ENCODE results near the gene SPO11.

DNA sequence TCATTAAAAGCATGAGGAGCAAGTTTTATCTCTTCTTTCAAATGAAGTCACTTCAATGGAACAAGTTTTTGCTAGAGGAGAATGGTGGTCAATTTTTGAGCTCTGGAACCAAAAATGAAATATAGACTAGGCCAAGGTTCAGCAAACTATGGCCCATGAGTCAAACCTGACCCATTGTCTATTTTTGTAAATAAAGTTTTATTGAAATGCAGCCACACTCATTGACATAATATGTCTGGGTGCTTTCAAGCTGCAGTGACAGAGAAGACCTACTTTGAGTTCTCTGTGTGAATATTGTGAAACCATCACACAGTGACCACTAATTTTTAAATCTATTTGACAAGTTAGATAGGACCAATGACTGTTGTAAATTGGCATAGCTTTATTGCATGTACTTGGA is 34.8 kb downstream of the SPO11 start:
- TF ChIP-seq, protein P1, sequence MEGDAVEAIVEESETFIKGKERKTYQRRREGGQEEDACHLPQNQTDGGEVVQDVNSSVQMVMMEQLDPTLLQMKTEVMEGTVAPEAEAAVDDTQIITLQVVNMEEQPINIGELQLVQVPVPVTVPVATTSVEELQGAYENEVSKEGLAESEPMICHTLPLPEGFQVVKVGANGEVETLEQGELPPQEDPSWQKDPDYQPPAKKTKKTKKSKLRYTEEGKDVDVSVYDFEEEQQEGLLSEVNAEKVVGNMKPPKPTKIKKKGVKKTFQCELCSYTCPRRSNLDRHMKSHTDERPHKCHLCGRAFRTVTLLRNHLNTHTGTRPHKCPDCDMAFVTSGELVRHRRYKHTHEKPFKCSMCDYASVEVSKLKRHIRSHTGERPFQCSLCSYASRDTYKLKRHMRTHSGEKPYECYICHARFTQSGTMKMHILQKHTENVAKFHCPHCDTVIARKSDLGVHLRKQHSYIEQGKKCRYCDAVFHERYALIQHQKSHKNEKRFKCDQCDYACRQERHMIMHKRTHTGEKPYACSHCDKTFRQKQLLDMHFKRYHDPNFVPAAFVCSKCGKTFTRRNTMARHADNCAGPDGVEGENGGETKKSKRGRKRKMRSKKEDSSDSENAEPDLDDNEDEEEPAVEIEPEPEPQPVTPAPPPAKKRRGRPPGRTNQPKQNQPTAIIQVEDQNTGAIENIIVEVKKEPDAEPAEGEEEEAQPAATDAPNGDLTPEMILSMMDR (IDR thresholded peaks at IDR 0.05), result no peak
- no peak for TF ChIP-seq POLR2A (IDR thresholded peaks at IDR 0.05)

All from right lobe of liver (tissue), 4 donors.